A673 (cell line): ENCODE results near the gene DSCAM. TPM values are rescaled to one million over a fixed set of nuclear protein-coding genes. Genes with fewer than 3 reads are reported as not detected.

Experiments used
- BruUV-seq: library from RNA; stranded (reverse); fragments of 400-500 nt; replicated peaks from 2 replicates; lab custom pipeline; 2021; lab: Mats Ljungman, UMichigan
- CTCF ChIA-PET: fragments of 300-600 bp; sonication (Branson Sonifier 250); formaldehyde crosslinking; loops from one replicate; lab custom pipeline; 2022; ENCODE audit warnings: antibody characterized with exemption; lab: Charles Lee
- POLR2A ChIA-PET: fragments of 300-600 bp; sonication (Branson Sonifier 250); formaldehyde crosslinking; loops from one replicate; lab custom pipeline; 2022; ENCODE audit warnings: antibody characterized with exemption; ENCODE audit not compliant: low non-redundant PET; lab: Charles Lee
- DNase-seq: peaks from one replicate; pipeline ENCODE4 v3.0.0-alpha.2; 2015; ENCODE audit warnings: low spot score
- H3K27ac ChIP-seq: fragments of 200-600 bp; sonication (generic); 2 replicates; pipeline ENCODE4 v1.5.1; 2016; ENCODE audit warnings: mixed run types, low read depth, mild to moderate bottlenecking, mixed read lengths, antibody characterized with exemption, low read length; ENCODE audit not compliant: poor library complexity, severe bottlenecking
- H3K27me3 ChIP-seq: fragments of 200-600 bp; sonication (generic); replicated peaks from 2 replicates; pipeline ENCODE4 v1.6.1; 2017; ENCODE audit warnings: mixed run types, low read depth, mild to moderate bottlenecking, mixed read lengths, antibody characterized with exemption, low read length; ENCODE audit not compliant: insufficient read depth, poor library complexity
- H3K36me3 ChIP-seq: fragments of 200-600 bp; sonication (generic); 2 replicates; pipeline ENCODE4 v1.6.1; 2016; ENCODE audit warnings: mixed run types, mild to moderate bottlenecking, mixed read lengths, antibody characterized with exemption, low read length; ENCODE audit not compliant: insufficient read depth, poor library complexity, severe bottlenecking
- H3K4me1 ChIP-seq: fragments of 200-600 bp; sonication (generic); 2 replicates; pipeline ENCODE4 v1.6.1; 2017; ENCODE audit warnings: mixed run types, mild to moderate bottlenecking, mixed read lengths, antibody characterized with exemption, low read length; ENCODE audit not compliant: insufficient read depth, poor library complexity, severe bottlenecking
- H3K4me3 ChIP-seq: fragments of 200-600 bp; sonication (generic); 2 replicates; pipeline ENCODE4 v1.5.1; 2016; ENCODE audit warnings: low read depth, mixed run types, mild to moderate bottlenecking, mixed read lengths, low read length; ENCODE audit not compliant: poor library complexity, severe bottlenecking
- H3K9me3 ChIP-seq: fragments of 200-600 bp; sonication (generic); 2 replicates; pipeline ENCODE4 v1.6.1; 2016; ENCODE audit warnings: mixed run types, low read depth, mild to moderate bottlenecking, mixed read lengths, antibody characterized with exemption, low read length; ENCODE audit not compliant: poor library complexity, severe bottlenecking
- CTCF ChIP-seq: fragments of 300-800, 200-600 bp; sonication (generic); conservative IDR thresholded peaks from 2 replicates; pipeline ENCODE4 v1.5.1; 2017; ENCODE audit warnings: low read depth, mild to moderate bottlenecking, antibody characterized with exemption, low read length, moderate library complexity, mixed read lengths
- EZH2 ChIP-seq: fragments of 200-600 bp; sonication (generic); IDR thresholded peaks from 2 replicates; pipeline ENCODE4 v1.6.1; 2017; ENCODE audit warnings: borderline replicate concordance, low read depth, mild to moderate bottlenecking, mixed read lengths, antibody characterized with exemption, low read length; ENCODE audit not compliant: poor library complexity, severe bottlenecking
- intact Hi-C: fragments of 100-400 bp; cut with micrococcal nuclease; formaldehyde crosslinking; loops from one replicate; pipeline ENCODE4 v1.10.0; 2022; ENCODE audit not compliant: unreplicated experiment
- total RNA-seq: library from RNA; stranded (reverse); gene quantifications from 2 replicates; pipeline ENCODE4 v1.2.3, GENCODE V29; 2021

Gene DSCAM
- total RNA-seq, 1 experiment from 2014 or later, result not detected

- no peak for DNase-seq
- Histone ChIP-seq H3K4me3 (no peak overlapping the region), H3K9me3 (peaks cover 17% of the 10 kb centered on the region), H3K27ac (no peak overlapping the region), H3K4me1 (no peaks in the 10 kb centered on the region), H3K27me3 (no peaks in the 10 kb centered on the region), H3K36me3 (no peaks in the 10 kb centered on the region)
- ChIA-PET CTCF (no interaction called here), POLR2A (no interaction called here)
- no TSS peak for BruUV-seq
- TF ChIP-seq CTCF, result no peak
- no peak for TF ChIP-seq EZH2
- intact Hi-C loops, result no loop called here
Measured at GRCh38 chr21:40471103-40471502, 375.9 kb downstream of the DSCAM start.

- no peak overlapping the region for H3K27ac ChIP-seq
- no peak for DNase-seq
- H3K4me3 ChIP-seq, result no peak overlapping the region
- H3K9me3 ChIP-seq, result peaks cover 12% of the 10 kb centered on the region
- POLR2A ChIA-PET, result no interaction called here
- H3K4me1 ChIP-seq, result no peaks in the 10 kb centered on the region
- H3K27me3 ChIP-seq, result no peaks in the 10 kb centered on the region
- no TSS peak for BruUV-seq
- no peaks in the 10 kb centered on the region for H3K36me3 ChIP-seq
- intact Hi-C loops, result loop anchor here (5.0 kb wide), 1 partner anchor 600 kb away; no protein-coding TSS in a partner anchor
- CTCF ChIA-PET, result interaction anchor here (0.6 kb wide), 1 partner anchor 179 kb away, joined by 4 read pairs; no protein-coding TSS in a partner anchor
- TF ChIP-seq EZH2 (no peak), CTCF (peak; percentile 42; the same call in 1 of the 2 replicates)
Measured at GRCh38 chr21:40466893-40467483, 380.0 kb downstream of the DSCAM start.

- Histone ChIP-seq H3K36me3 (no peaks in the 10 kb centered on the region), H3K9me3 (peaks cover 3% of the 10 kb centered on the region), H3K4me1 (no peaks in the 10 kb centered on the region), H3K27me3 (no peaks in the 10 kb centered on the region), H3K27ac (no peak overlapping the region), H3K4me3 (no peak overlapping the region)
- intact Hi-C loops, result loop anchor here (5.0 kb wide), 1 partner anchor 602 kb away; no protein-coding TSS in a partner anchor
- no peak for TF ChIP-seq CTCF
- no peak for TF ChIP-seq EZH2
- POLR2A ChIA-PET, result no interaction called here
- BruUV-seq, result no TSS peak
- CTCF ChIA-PET, result no interaction called here
- no peak for DNase-seq
Measured at GRCh38 chr21:40465382-40465781, 381.6 kb downstream of the DSCAM start.
